WTC11 (cell line): Measurements from ENCODE around the gene LRSAM1. TPM values are rescaled to one million over a fixed set of nuclear protein-coding genes. Genes with fewer than 3 reads are reported as not detected.
A peak's percentile ranks its signal among the peaks of the same experiment; 100 is the strongest.

Source experiments
- AR ChIP-seq: fragments of 250-450 bp; sonication (Bioruptor Pico); IDR thresholded peaks from 2 replicates; pipeline ENCODE4 v1.9.0; 2021; ENCODE audit warnings: mild to moderate bottlenecking
- ATF1 ChIP-seq: sonication (generic); formaldehyde crosslinking; IDR thresholded peaks from 2 replicates; pipeline ENCODE4 v1.8.1; 2023; ENCODE audit warnings: mild to moderate bottlenecking, moderate library complexity, missing genetic modification reagents
- ATF3 ChIP-seq: sonication (generic); formaldehyde crosslinking; conservative IDR thresholded peaks from 2 replicates; pipeline ENCODE4 v1.8.1; 2022; ENCODE audit warnings: mild to moderate bottlenecking, missing genetic modification reagents
- E2F1 ChIP-seq: sonication (generic); formaldehyde crosslinking; IDR thresholded peaks from 2 replicates; pipeline ENCODE4 v1.8.0; 2022; ENCODE audit warnings: mild to moderate bottlenecking, missing genetic modification reagents
- E2F5 ChIP-seq: sonication (generic); formaldehyde crosslinking; IDR thresholded peaks from 2 replicates; pipeline ENCODE4 v1.8.1; 2022; ENCODE audit warnings: mild to moderate bottlenecking, moderate library complexity, missing genetic modification reagents
- ESRRA ChIP-seq: sonication (generic); formaldehyde crosslinking; IDR thresholded peaks from 2 replicates; pipeline ENCODE4 v1.8.1; 2022; ENCODE audit warnings: mild to moderate bottlenecking, missing genetic modification reagents, borderline replicate concordance
- FOXK1 ChIP-seq: sonication (generic); formaldehyde crosslinking; IDR thresholded peaks from 2 replicates; pipeline ENCODE4 v1.8.0; 2022; ENCODE audit warnings: mild to moderate bottlenecking, moderate library complexity, missing genetic modification reagents
- HMGXB4 ChIP-seq: sonication (generic); formaldehyde crosslinking; IDR thresholded peaks from 2 replicates; pipeline ENCODE4 v1.8.1; 2023; ENCODE audit warnings: mild to moderate bottlenecking, moderate library complexity, missing genetic modification reagents
- MAX ChIP-seq: sonication (generic); formaldehyde crosslinking; IDR thresholded peaks from 2 replicates; pipeline ENCODE4 v1.8.0; 2022; ENCODE audit warnings: mild to moderate bottlenecking, missing genetic modification reagents
- MLX ChIP-seq: sonication (generic); formaldehyde crosslinking; IDR thresholded peaks from 2 replicates; pipeline ENCODE4 v1.8.1; 2023; ENCODE audit warnings: mild to moderate bottlenecking, missing genetic modification reagents, moderate library complexity
- OVOL2 ChIP-seq: fragments of 250-450 bp; sonication (Bioruptor Pico); IDR thresholded peaks from 2 replicates; pipeline ENCODE4 v1.9.0; 2021; ENCODE audit warnings: mild to moderate bottlenecking, borderline replicate concordance
- PRDM15 ChIP-seq: sonication (generic); formaldehyde crosslinking; IDR thresholded peaks from 2 replicates; pipeline ENCODE4 v1.8.0; 2022; ENCODE audit warnings: missing genetic modification reagents
- PREB ChIP-seq: sonication (generic); formaldehyde crosslinking; IDR thresholded peaks from 2 replicates; pipeline ENCODE4 v1.8.1; 2022; ENCODE audit warnings: mild to moderate bottlenecking, missing genetic modification reagents, moderate library complexity, borderline replicate concordance
- PRRX2 ChIP-seq: fragments of 250-450 bp; sonication (Bioruptor Pico); IDR thresholded peaks from 2 replicates; pipeline ENCODE4 v1.8.0; 2021; ENCODE audit warnings: mild to moderate bottlenecking
- SMAD4 ChIP-seq: sonication (generic); formaldehyde crosslinking; IDR thresholded peaks from 2 replicates; pipeline ENCODE4 v1.8.0; 2022; ENCODE audit warnings: mild to moderate bottlenecking, missing genetic modification reagents
- TEAD1 ChIP-seq: sonication (generic); formaldehyde crosslinking; IDR thresholded peaks from 2 replicates; pipeline ENCODE4 v1.8.0; 2022; ENCODE audit warnings: mild to moderate bottlenecking, missing genetic modification reagents
- TP53 ChIP-seq: sonication (generic); formaldehyde crosslinking; IDR thresholded peaks from 2 replicates; pipeline ENCODE4 v1.8.1; 2023; ENCODE audit warnings: mild to moderate bottlenecking, missing genetic modification reagents
- ZNF425 ChIP-seq: fragments of 250-450 bp; sonication (Bioruptor Pico); conservative IDR thresholded peaks from 2 replicates; pipeline ENCODE4 v1.9.0; 2021; ENCODE audit warnings: mild to moderate bottlenecking
- ZNF512 ChIP-seq: sonication (generic); formaldehyde crosslinking; IDR thresholded peaks from 2 replicates; pipeline ENCODE4 v1.8.1; 2022; ENCODE audit warnings: missing genetic modification reagents, borderline replicate concordance
- ZNF671 ChIP-seq: fragments of 250-450 bp; sonication (Bioruptor Pico); IDR thresholded peaks from 2 replicates; pipeline ENCODE4 v1.8.0; 2021; ENCODE audit warnings: mild to moderate bottlenecking
- total RNA-seq: library from RNA; stranded (reverse); gene quantifications from 3 replicates; pipeline ENCODE4 v1.2.3, GENCODE V29; 2021

LRSAM1 gene
- total RNA-seq, 1 experiment from 2014 or later = 32.4 TPM

- TF ChIP-seq PRDM15 = no peak
- no peak for TF ChIP-seq E2F5 (CRISPR knock-in tag)
- no peak for TF ChIP-seq FOXK1 (CRISPR knock-in tag)
- no peak for TF ChIP-seq MLX (CRISPR knock-in tag)
- 0 out of 2 replicates have a peak, but pooled peaks have one; percentile 6 for TF ChIP-seq ZNF671 (CRISPR knock-in tag)
- TF ChIP-seq SMAD4 (CRISPR knock-in tag) = no peak
- peak; percentile 74; the same call in 1 of the 2 replicates for TF ChIP-seq PRRX2 (CRISPR knock-in tag)
- no peak for TF ChIP-seq HMGXB4 (CRISPR knock-in tag)
- TF ChIP-seq E2F1 (CRISPR knock-in tag) = no peak
- TF ChIP-seq AR (CRISPR knock-in tag) = peak; percentile 73
- TF ChIP-seq ATF3 (CRISPR knock-in tag) = no peak
- TF ChIP-seq ZNF425 = no peak
- TF ChIP-seq TP53 (CRISPR knock-in tag) = no peak
- TF ChIP-seq PREB = no peak
- no peak for TF ChIP-seq ESRRA (CRISPR knock-in tag)
- TF ChIP-seq ATF1 (CRISPR knock-in tag) = no peak
- TF ChIP-seq ZNF512 (CRISPR knock-in tag) = no peak
- no peak for TF ChIP-seq OVOL2
- no peak for TF ChIP-seq TEAD1 (CRISPR knock-in tag)
- TF ChIP-seq MAX (CRISPR knock-in tag) = no peak
These were observed 3.1 kb upstream of the LRSAM1 start (continued) for GRCh38 chr9:127448112-127448805.
